HEK293 (cell line): ENCODE measurements around the gene RBPJL.

Source experiments
- CTCF ChIP-seq: fragments of 450-650 bp; formaldehyde crosslinking; IDR thresholded peaks from 2 replicates; pipeline ENCODE4 v1.5.1; 2016; ENCODE audit warnings: missing biosample characterization, missing genetic modification characterization
- ZNF146 ChIP-seq: fragments of 450-650 bp; formaldehyde crosslinking; IDR thresholded peaks from 2 replicates; pipeline ENCODE4 v1.5.1; 2016; ENCODE audit warnings: missing biosample characterization, missing genetic modification characterization
- ZNF239 ChIP-seq: fragments of 450-650 bp; formaldehyde crosslinking; IDR thresholded peaks from 2 replicates; pipeline ENCODE4 v1.5.1; 2016; ENCODE audit warnings: missing biosample characterization, missing genetic modification characterization

- TF ChIP-seq CTCF (no peak), ZNF146 (tag by site-specific recombination) (no peak), ZNF239 (tag by site-specific recombination) (no peak)
These were observed 17.8 kb upstream of the RBPJL start for GRCh38 chr20:45288860-45289259.
